ENCODE results near the gene ZNF536. TPM values are rescaled to one million over a fixed set of nuclear protein-coding genes. Genes with fewer than 3 reads are reported as not detected.
A peak's percentile ranks its signal among the peaks of the same experiment; 100 is the strongest.

ZNF536 gene
- total RNA-seq, 6 experiments from 2014 or later = 0.25 TPM; not detected in 5

GRCh38 chr19:30359936-30360335 lies 12.2 kb upstream of the ZNF536 start:
- H3K4me3 ChIP-seq = no peak overlapping the region
- no peaks in the 10 kb centered on the region for H3K36me3 ChIP-seq
- intact Hi-C loops (cut with DNase I) = no loop called here
- ATAC-seq (no peak), DNase-seq (peak in 1 of 3 donors; percentile 13)
- 73% methylated on average over 4 of the region's 9 CpGs for WGBS (ENCODE audit: insufficient coverage, low coverage, low lambda C conversion rate, missing lambda C conversion rate)
- H3K27ac ChIP-seq = no peak overlapping the region
- no peaks in the 10 kb centered on the region for H3K4me1 ChIP-seq
- no peak for TF ChIP-seq POLR2A (IDR thresholded peaks at IDR 0.05)
- TF ChIP-seq, protein P1, sequence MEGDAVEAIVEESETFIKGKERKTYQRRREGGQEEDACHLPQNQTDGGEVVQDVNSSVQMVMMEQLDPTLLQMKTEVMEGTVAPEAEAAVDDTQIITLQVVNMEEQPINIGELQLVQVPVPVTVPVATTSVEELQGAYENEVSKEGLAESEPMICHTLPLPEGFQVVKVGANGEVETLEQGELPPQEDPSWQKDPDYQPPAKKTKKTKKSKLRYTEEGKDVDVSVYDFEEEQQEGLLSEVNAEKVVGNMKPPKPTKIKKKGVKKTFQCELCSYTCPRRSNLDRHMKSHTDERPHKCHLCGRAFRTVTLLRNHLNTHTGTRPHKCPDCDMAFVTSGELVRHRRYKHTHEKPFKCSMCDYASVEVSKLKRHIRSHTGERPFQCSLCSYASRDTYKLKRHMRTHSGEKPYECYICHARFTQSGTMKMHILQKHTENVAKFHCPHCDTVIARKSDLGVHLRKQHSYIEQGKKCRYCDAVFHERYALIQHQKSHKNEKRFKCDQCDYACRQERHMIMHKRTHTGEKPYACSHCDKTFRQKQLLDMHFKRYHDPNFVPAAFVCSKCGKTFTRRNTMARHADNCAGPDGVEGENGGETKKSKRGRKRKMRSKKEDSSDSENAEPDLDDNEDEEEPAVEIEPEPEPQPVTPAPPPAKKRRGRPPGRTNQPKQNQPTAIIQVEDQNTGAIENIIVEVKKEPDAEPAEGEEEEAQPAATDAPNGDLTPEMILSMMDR (IDR thresholded peaks at IDR 0.05) = no peak
- no peaks in the 10 kb centered on the region for H3K9me3 ChIP-seq
- no peaks in the 10 kb centered on the region for H3K27me3 ChIP-seq

DNA sequence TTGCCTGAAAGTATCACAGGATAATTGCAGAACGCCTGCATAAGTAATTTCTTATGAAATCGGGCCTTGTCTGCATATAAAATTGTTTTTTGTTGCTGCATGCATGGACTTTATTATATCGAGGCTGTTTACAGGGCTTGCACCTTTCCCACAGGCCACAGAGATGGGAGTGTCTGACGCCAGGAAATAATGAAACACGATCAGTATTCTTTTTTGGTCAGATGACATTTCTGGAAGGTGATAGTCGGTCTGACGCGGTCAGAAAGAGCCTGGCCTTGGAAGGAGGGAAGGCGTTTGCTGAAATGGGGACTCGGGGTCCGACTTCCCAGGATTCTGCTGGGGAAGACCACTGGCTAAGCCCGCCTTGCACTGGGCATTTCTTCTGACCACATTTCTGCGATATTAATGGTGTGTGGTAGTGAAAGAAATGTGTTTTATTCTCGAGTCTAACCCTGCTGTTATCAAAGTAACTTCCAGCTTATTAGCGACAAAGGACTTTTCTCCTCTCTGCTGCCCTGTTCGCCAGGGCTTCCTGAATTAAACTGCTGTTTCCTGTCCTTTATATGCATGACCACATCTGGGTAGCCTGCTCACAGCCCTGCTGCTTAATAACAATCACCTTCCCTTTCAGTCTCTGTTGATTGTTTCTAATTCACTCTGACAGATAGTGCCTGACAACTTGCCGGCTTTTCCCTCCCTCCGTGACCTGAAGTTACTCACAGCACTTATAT lies 11.6 kb upstream of the ZNF536 start:
- intact Hi-C loops (cut with DNase I) = no loop called here
- 35% methylated on average over 16 of the region's 18 CpGs for WGBS (ENCODE audit: insufficient coverage, low coverage, low lambda C conversion rate, missing lambda C conversion rate)
- DNase-seq = peak in 1 of 3 donors; percentile 9
- Histone ChIP-seq H3K9me3 (no peaks in the 10 kb centered on the region), H3K4me1 (no peaks in the 10 kb centered on the region), H3K36me3 (no peaks in the 10 kb centered on the region), H3K27me3 (no peaks in the 10 kb centered on the region), H3K27ac (no peak overlapping the region), H3K4me3 (no peak overlapping the region)
- ATAC-seq = peak in 1 of 4 donors; percentile 22
- TF ChIP-seq, protein P1 (IDR thresholded peaks at IDR 0.05) = no peak
- TF ChIP-seq POLR2A (IDR thresholded peaks at IDR 0.05) = no peak

DNA sequence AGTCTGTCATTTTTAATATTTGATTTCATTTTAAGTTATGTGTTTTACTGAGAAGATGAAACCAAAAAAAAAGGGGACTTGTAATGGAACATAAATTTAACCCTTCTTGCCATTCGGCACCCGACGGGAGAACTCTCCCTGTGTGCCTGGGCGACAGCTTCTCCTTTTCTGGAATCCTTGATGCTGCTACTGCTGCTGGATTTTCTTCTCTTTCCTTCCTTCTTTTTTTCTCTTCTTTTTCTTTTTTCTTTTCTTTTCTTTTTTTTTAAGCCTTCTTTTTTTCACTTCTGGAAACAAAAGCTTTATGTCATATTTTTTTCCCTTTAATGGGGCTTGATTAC lies 11.1 kb upstream of the ZNF536 start:
- ATAC-seq (no peak), DNase-seq (no peak)
- H3K27ac ChIP-seq = no peak overlapping the region
- H3K4me3 ChIP-seq = no peak overlapping the region
- no peaks in the 10 kb centered on the region for H3K27me3 ChIP-seq
- no peaks in the 10 kb centered on the region for H3K4me1 ChIP-seq
- no peaks in the 10 kb centered on the region for H3K36me3 ChIP-seq
- no peaks in the 10 kb centered on the region for H3K9me3 ChIP-seq
- 42% methylated on average over 4 of the region's 4 CpGs for WGBS (ENCODE audit: insufficient coverage, low coverage, low lambda C conversion rate, missing lambda C conversion rate)
- TF ChIP-seq POLR2A (IDR thresholded peaks at IDR 0.05) = no peak
- TF ChIP-seq, protein P1 (IDR thresholded peaks at IDR 0.05) = no peak
- intact Hi-C loops (cut with DNase I) = no loop called here

DNA sequence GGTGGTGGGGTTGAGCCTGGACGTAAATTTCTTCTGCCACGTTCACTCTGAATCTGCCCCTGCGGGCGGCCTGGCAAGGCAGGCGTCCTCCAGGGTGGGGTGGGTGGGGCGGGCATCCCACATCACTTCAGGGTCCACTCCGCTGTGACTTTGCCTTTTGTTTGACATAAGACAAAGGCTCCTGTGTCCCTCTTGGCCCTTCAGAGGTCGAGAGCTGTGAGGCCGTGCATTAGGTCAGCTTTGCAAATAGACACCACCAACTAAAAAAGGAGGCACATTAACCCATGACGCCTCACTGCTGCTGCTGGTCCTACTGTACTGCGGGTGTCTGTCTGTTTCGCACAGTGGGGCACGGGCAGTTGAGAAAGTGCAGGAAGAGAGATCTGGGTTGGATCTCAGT lies 10.5 kb upstream of the ZNF536 start:
- intact Hi-C loops (cut with DNase I) = no loop called here
- H3K27me3 ChIP-seq = no peaks in the 10 kb centered on the region
- DNase-seq (peak in 1 of 3 donors; percentile 8), ATAC-seq (no peak)
- H3K9me3 ChIP-seq = no peaks in the 10 kb centered on the region
- H3K36me3 ChIP-seq = no peaks in the 10 kb centered on the region
- H3K27ac ChIP-seq = no peak overlapping the region
- H3K4me1 ChIP-seq = no peaks in the 10 kb centered on the region
- WGBS (ENCODE audit: insufficient coverage, low coverage, low lambda C conversion rate, missing lambda C conversion rate) = 71% methylated on average over 8 of the region's 13 CpGs
- TF ChIP-seq POLR2A (IDR thresholded peaks at IDR 0.05) = no peak
- TF ChIP-seq, protein P1 (IDR thresholded peaks at IDR 0.05) = no peak
- H3K4me3 ChIP-seq = no peak overlapping the region

All from right lobe of liver (tissue), 6 donors.